ENCODE data around the gene DDX31.

Gene DDX31

GRCh38 chr9:132632413-132633129 lies 37.2 kb downstream of the DDX31 start:
- DNase-seq: no peak

- DNase-seq: no peak
These were observed 38.1 kb downstream of the DDX31 start for GRCh38 chr9:132631685-132632084.

- no peak for DNase-seq
These were observed 38.5 kb downstream of the DDX31 start for GRCh38 chr9:132631280-132631679.

- DNase-seq: no peak
These were observed 39.0 kb downstream of the DDX31 start for GRCh38 chr9:132630811-132631210.

GRCh38 chr9:132630116-132630515 lies 39.7 kb downstream of the DDX31 start:
- DNase-seq: no peak

- no peak for DNase-seq
These were observed 41.0 kb downstream of the DDX31 start for GRCh38 chr9:132628746-132629145.

- DNase-seq: no peak
These were observed 42.2 kb downstream of the DDX31 start for GRCh38 chr9:132627594-132627993.

GRCh38 chr9:132627106-132627505 lies 42.7 kb downstream of the DDX31 start:
- no peak for DNase-seq

GRCh38 chr9:132626285-132626684 lies 43.5 kb downstream of the DDX31 start:
- DNase-seq: no peak

GRCh38 chr9:132622159-132622558 lies 47.6 kb downstream of the DDX31 start:
- no peak for DNase-seq

GRCh38 chr9:132616725-132617124 lies 53.1 kb downstream of the DDX31 start:
- no peak for DNase-seq

- no peak for DNase-seq
These were observed 54.0 kb downstream of the DDX31 start for GRCh38 chr9:132615774-132616173.

GRCh38 chr9:132614324-132614723 lies 55.5 kb downstream of the DDX31 start:
- no peak for DNase-seq

GRCh38 chr9:132610661-132611060 lies 59.1 kb downstream of the DDX31 start:
- no peak for DNase-seq

GRCh38 chr9:132609829-132610228 lies 60.0 kb downstream of the DDX31 start:
- peak; percentile 33 for DNase-seq

GRCh38 chr9:132609184-132609583 lies 60.6 kb downstream of the DDX31 start:
- DNase-seq: no peak

- no peak for DNase-seq
These were observed 63.7 kb downstream of the DDX31 start for GRCh38 chr9:132606066-132606465.

GRCh38 chr9:132605387-132605786 lies 64.4 kb downstream of the DDX31 start:
- DNase-seq: no peak

GRCh38 chr9:132602207-132602606 lies 67.6 kb downstream of the DDX31 start:
- DNase-seq: no peak

GRCh38 chr9:132600326-132600984 lies 69.3 kb downstream of the DDX31 start:
- DNase-seq: no peak

- DNase-seq: no peak
These were observed 72.6 kb downstream of the DDX31 start for GRCh38 chr9:132597073-132597775.

- no peak for DNase-seq
These were observed 73.6 kb downstream of the DDX31 start for GRCh38 chr9:132596200-132596599.

GRCh38 chr9:132595319-132595718 lies 74.5 kb downstream of the DDX31 start:
- no peak for DNase-seq

- DNase-seq: no peak
These were observed 75.4 kb downstream of the DDX31 start for GRCh38 chr9:132594412-132594811.

Data from activated CD4-positive, alpha-beta T cell treated with anti-CD3 and anti-CD28 coated beads, Interleukin-10, Interleukin-2, amounts not matched to agents 100 ng/mL and 50 ng/mL, durations not matched to agents 16 hours and 8 hours (primary cell).